Uterine smooth muscle cell (primary cell): ENCODE results near the gene NLRP10. TPM values are rescaled to one million over a fixed set of nuclear protein-coding genes. Genes with fewer than 3 reads are reported as not detected.

Experiments
- total RNA-seq: library from RNA; depleted of rRNA; stranded (reverse); fragments of >200 nt; gene quantifications from 2 replicates; pipeline ENCODE4 v1.2.3, GENCODE V29; 2014

NLRP10 gene, protein sequence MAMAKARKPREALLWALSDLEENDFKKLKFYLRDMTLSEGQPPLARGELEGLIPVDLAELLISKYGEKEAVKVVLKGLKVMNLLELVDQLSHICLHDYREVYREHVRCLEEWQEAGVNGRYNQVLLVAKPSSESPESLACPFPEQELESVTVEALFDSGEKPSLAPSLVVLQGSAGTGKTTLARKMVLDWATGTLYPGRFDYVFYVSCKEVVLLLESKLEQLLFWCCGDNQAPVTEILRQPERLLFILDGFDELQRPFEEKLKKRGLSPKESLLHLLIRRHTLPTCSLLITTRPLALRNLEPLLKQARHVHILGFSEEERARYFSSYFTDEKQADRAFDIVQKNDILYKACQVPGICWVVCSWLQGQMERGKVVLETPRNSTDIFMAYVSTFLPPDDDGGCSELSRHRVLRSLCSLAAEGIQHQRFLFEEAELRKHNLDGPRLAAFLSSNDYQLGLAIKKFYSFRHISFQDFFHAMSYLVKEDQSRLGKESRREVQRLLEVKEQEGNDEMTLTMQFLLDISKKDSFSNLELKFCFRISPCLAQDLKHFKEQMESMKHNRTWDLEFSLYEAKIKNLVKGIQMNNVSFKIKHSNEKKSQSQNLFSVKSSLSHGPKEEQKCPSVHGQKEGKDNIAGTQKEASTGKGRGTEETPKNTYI
- 4.0 and 10.7 TPM in 2 replicates for total RNA-seq

GRCh38 chr11:7965386-7965785, at the start of gene NLRP10:
TSS of gene NLRP10 (minus strand) at chr11:7965447. CDS start at chr11:7963495, 1,952 bp downstream.

GRCh38 chr11:7986768-7987559, 21.7 kb upstream of the NLRP10 start, which contains the start of gene EIF3F:
TSS of gene EIF3F (plus strand) at chr11:7987337. CDS start at chr11:7987353, 16 bp downstream.

DNA sequence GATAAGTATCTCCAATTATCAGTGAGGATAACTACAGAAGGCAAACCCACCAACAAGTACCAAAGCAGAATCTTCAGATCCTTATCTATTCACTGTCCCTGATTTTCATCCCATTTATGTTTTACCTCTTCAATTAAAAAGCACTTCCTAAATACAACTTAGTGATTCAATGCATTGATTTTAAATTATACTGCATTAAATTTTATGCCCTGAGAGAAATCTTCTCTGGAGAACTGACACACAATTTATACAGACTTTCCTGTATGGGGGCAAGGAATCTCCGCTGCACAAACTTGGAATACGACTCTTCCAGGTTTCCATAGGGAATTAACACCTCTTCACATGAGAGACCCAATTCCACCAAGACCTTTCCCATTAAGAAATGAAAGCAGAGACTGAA, 23.6 kb downstream of the NLRP10 start, which contains the start of gene OR10A3:
Gene OR10A3, minus strand, starts transcription at position 101 of the 400 bp plus-strand sequence. CDS start 2,188 bp downstream, outside the sequence.

GRCh38 chr11:7931168-7931567, 34.1 kb downstream of the NLRP10 start, which contains the start of gene OR10A6:
TSS of gene OR10A6 (minus strand) at chr11:7931268. CDS start at chr11:7928662, 2,606 bp downstream.

Other genes with a start within 250 kb of the NLRP10 start
- gene OR5P2, start 168.5 kb downstream of the NLRP10 start, total RNA-seq = not detected in 2 replicates
- gene OR5P3, start 134.6 kb downstream of the NLRP10 start, total RNA-seq = not detected in 2 replicates
- not detected in 2 replicates for gene OR10A6, start 34.2 kb downstream of the NLRP10 start, total RNA-seq
- 0.11 and 0.12 TPM in 2 replicates for gene OR10A3, start 23.7 kb downstream of the NLRP10 start, total RNA-seq
- 147 and 210 TPM in 2 replicates for gene EIF3F, start 21.9 kb upstream of the NLRP10 start, total RNA-seq
- gene TUB, start 115.8 kb upstream of the NLRP10 start, total RNA-seq = 8.9 and 16.7 TPM in 2 replicates
- gene RIC3, start 203.6 kb upstream of the NLRP10 start, total RNA-seq = under 0.01 and 0.11 TPM in 2 replicates